ENCODE data around the gene RIN3.

- no peak for TF ChIP-seq POLR2A (IDR thresholded peaks at IDR 0.05)
- TF ChIP-seq, protein P1, sequence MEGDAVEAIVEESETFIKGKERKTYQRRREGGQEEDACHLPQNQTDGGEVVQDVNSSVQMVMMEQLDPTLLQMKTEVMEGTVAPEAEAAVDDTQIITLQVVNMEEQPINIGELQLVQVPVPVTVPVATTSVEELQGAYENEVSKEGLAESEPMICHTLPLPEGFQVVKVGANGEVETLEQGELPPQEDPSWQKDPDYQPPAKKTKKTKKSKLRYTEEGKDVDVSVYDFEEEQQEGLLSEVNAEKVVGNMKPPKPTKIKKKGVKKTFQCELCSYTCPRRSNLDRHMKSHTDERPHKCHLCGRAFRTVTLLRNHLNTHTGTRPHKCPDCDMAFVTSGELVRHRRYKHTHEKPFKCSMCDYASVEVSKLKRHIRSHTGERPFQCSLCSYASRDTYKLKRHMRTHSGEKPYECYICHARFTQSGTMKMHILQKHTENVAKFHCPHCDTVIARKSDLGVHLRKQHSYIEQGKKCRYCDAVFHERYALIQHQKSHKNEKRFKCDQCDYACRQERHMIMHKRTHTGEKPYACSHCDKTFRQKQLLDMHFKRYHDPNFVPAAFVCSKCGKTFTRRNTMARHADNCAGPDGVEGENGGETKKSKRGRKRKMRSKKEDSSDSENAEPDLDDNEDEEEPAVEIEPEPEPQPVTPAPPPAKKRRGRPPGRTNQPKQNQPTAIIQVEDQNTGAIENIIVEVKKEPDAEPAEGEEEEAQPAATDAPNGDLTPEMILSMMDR (IDR thresholded peaks at IDR 0.05), result no peak
Measured at GRCh38 chr14:92704821-92705220, 191.2 kb downstream of the RIN3 start.
